B cell (primary cell): ENCODE data around the gene DCUN1D4. TPM values are rescaled to one million over a fixed set of nuclear protein-coding genes. Genes with fewer than 3 reads are reported as not detected.

Source experiments
- ATAC-seq: fragments of 200-7000 bp; cut with Tn5 transposase; one replicate; pipeline ENCODE4 v1.10.0; 2021; ENCODE audit warnings: low read depth, mild to moderate bottlenecking, moderate number of reproducible peaks, moderate library complexity
- CTCF ChIA-PET: fragments of 350-600 bp; sonication (Branson Sonifier 250); formaldehyde crosslinking; loops from one replicate; lab custom pipeline; 2021; ENCODE audit warnings: antibody characterized with exemption, inconsistent platforms; lab: Charles Lee
- POLR2A ChIA-PET: fragments of 350-600 bp; sonication (Branson Sonifier 250); formaldehyde crosslinking; loops from one replicate; lab custom pipeline; 2021; ENCODE audit warnings: antibody characterized with exemption; lab: Charles Lee
- DNase-seq: peaks from one replicate; pipeline ENCODE4 v3.0.0; 2013
- H2AFZ ChIP-seq: 2 replicates; pipeline ENCODE4 v1.6.1; 2012; ENCODE audit warnings: mild to moderate bottlenecking, low read depth, low read length; ENCODE audit not compliant: insufficient read depth, poor library complexity, severe bottlenecking
- H3K27ac ChIP-seq, 2 donors: 1 replicate in 1 of 2; 2 replicates in 1 of 2; pipeline ENCODE4 v1.5.1; 2012 to 2013; ENCODE audit warnings: low read length in 2 of 2, mild to moderate bottlenecking in 2 of 2, moderate library complexity in 1 of 2
- H3K27me3 ChIP-seq, 4 experiments: fragments of 200-600 bp in 1 of 4; sonication (generic) in 1 of 4; replicated peaks in 1 of 4; 1 replicate in 2 of 4; 2 replicates in 2 of 4; pipeline versions ENCODE4 v1.6.1 to v1.7.0; 2013 to 2016; ENCODE audit warnings: low read length in 3 of 4, mild to moderate bottlenecking in 2 of 4, mixed read lengths in 1 of 4, moderate library complexity in 1 of 4; ENCODE audit not compliant: insufficient read depth in 4 of 4, control insufficient read depth in 3 of 4; ENCODE audit errors: control extremely low read depth in 1 of 4
- H3K36me3 ChIP-seq, 2 experiments: replicated peaks in 1 of 2; 1 replicate in 1 of 2; 2 replicates in 1 of 2; pipeline versions ENCODE4 v1.6.1 to v1.7.1; 2013; ENCODE audit warnings: low read length in 1 of 2; ENCODE audit not compliant: insufficient read depth in 2 of 2, control insufficient read depth in 1 of 2; ENCODE audit errors: control extremely low read depth in 1 of 2, extremely low read depth in 1 of 2
- H3K4me1 ChIP-seq, 2 donors: fragments of 200-600 bp in 1 of 2; sonication (generic) in 1 of 2; 1 replicate in 1 of 2; 2 replicates in 1 of 2; pipeline versions ENCODE4 v1.5.1 to v1.6.1; 2013 to 2017; ENCODE audit warnings: low read length in 2 of 2; ENCODE audit not compliant: control insufficient read depth in 2 of 2, insufficient read depth in 2 of 2
- H3K4me2 ChIP-seq: replicated peaks from 2 replicates; pipeline ENCODE3; 2012; ENCODE audit warnings: mild to moderate bottlenecking, low read depth, low read length; ENCODE audit not compliant: poor library complexity, severe bottlenecking
- H3K4me3 ChIP-seq, 5 experiments: fragments of 200-600 bp in 1 of 5; sonication (generic) in 1 of 5; 1 replicate in 3 of 5; 2 replicates in 2 of 5; pipeline versions ENCODE4 v1.5.1 to v1.7.0; 2011 to 2016; ENCODE audit warnings: low read length in 4 of 5, mild to moderate bottlenecking in 4 of 5, low read depth in 2 of 5, control low read depth in 1 of 5, moderate library complexity in 1 of 5; ENCODE audit not compliant: insufficient read depth in 1 of 5; ENCODE audit errors: control extremely low read depth in 1 of 5, extremely low read depth in 1 of 5
- H3K79me2 ChIP-seq: fragments of 200-600 bp; sonication (generic); one replicate; pipeline ENCODE4 v1.6.0; 2016; ENCODE audit warnings: low read length; ENCODE audit not compliant: control insufficient read depth, insufficient read depth
- H3K9ac ChIP-seq: fragments of 200-600 bp; sonication (generic); 2 replicates; pipeline ENCODE4 v1.6.1; 2017; ENCODE audit warnings: mild to moderate bottlenecking, low read length, moderate library complexity
- H3K9me3 ChIP-seq, 3 donors: one replicate each; pipeline versions ENCODE4 v1.6.1 to v1.7.1; 2013; ENCODE audit warnings: low read length in 2 of 3; ENCODE audit not compliant: control insufficient read depth in 2 of 3, insufficient read depth in 1 of 3; ENCODE audit errors: control extremely low read depth in 1 of 3
- H4K20me1 ChIP-seq: 2 replicates; pipeline ENCODE4 v1.6.0; 2012; ENCODE audit warnings: mild to moderate bottlenecking, low read length; ENCODE audit not compliant: insufficient read depth, control insufficient read depth, poor library complexity, severe bottlenecking
- H3K27ac Mint-ChIP-seq: one replicate; pipeline ENCODE4 v1.8.0; 2021; ENCODE audit warnings: mixed read lengths
- H3K27me3 Mint-ChIP-seq: one replicate; pipeline ENCODE4 v1.8.0; 2021; ENCODE audit warnings: mixed read lengths
- H3K4me1 Mint-ChIP-seq: one replicate; pipeline ENCODE4 v1.8.0; 2021; ENCODE audit warnings: mixed read lengths
- H3K4me3 Mint-ChIP-seq: one replicate; pipeline ENCODE4 v1.8.0; 2021; ENCODE audit warnings: mixed read lengths
- H3K9me3 Mint-ChIP-seq: one replicate; pipeline ENCODE4 v1.8.0; 2022; ENCODE audit warnings: mixed read lengths; ENCODE audit not compliant: insufficient read depth
- EZH2 ChIP-seq: IDR thresholded peaks from 2 replicates; pipeline ENCODE4 v1.6.1; 2012; ENCODE audit warnings: borderline replicate concordance, low read depth, mild to moderate bottlenecking, moderate library complexity, low read length; ENCODE audit not compliant: insufficient read depth, poor library complexity, severe bottlenecking
- WGBS: methylation state at CpG from one replicate; pipeline ENCODE4 v1.1.5; 2013; ENCODE audit warnings: missing lambda C conversion rate; ENCODE audit not compliant: insufficient coverage; 5-methylcytosine and 5-hydroxymethylcytosine counted together
- intact Hi-C: fragments of 100-400 bp; cut with micrococcal nuclease; formaldehyde crosslinking; loops from one replicate; pipeline ENCODE4 v1.10.0; 2022
- polyA plus RNA-seq: library from polyadenylated mRNA; depleted of rRNA; stranded (reverse); fragments of >200 nt; gene quantifications from 2 replicates; pipeline ENCODE4 v1.2.3, GENCODE V29; 2012
- total RNA-seq, 2 donors: library from RNA; stranded (reverse); fragments of 120-200 nt in 1 of 2; gene quantifications; 1 replicate in 1 of 2; 2 replicates in 1 of 2; pipeline versions ENCODE4 v1.2.3 to v1.2.4, GENCODE V29; 2013 to 2022
- TF ChIP-seq, protein P1 (sequence below): fragments of 200-600 bp; IDR thresholded peaks from one replicate; pipeline ENCODE4 v1.8.0; 2022; ENCODE audit warnings: antibody characterized with exemption, mild to moderate bottlenecking

DCUN1D4 gene
- total and polyA plus RNA-seq, 2 donors (not counting 1 experiment from before 2014, with no cell fraction given): 15.1 to 39.7 TPM

GRCh38 chr4:51830156-51830720, 12.7 kb upstream of the DCUN1D4 start:
- WGBS: 100% methylated on average over 1 of the region's 3 CpGs
- H3K36me3 ChIP-seq: no peaks in the 10 kb centered on the region
- H3K79me2 ChIP-seq: no peaks in the 10 kb centered on the region
- Mint-ChIP-seq H3K27ac (no peak overlapping the region), H3K9me3 (no peaks in the 10 kb centered on the region), H3K4me1 (no peaks in the 10 kb centered on the region), H3K27me3 (peaks cover 44% of the 10 kb centered on the region), H3K4me3 (no peak overlapping the region)
- ChIA-PET CTCF (interaction anchor here (0.7 to 3.8 kb wide), 6 partner anchors 8 to 1152 kb away, joined by 3 to 22 read pairs (median 6); partner anchors contain the start of gene DCUN1D4), POLR2A (no interaction called here)
- H3K9me3 ChIP-seq: no peaks in the 10 kb centered on the region
- no peak overlapping the region for H3K9ac ChIP-seq
- no peak for ATAC-seq
- no peaks in the 10 kb centered on the region for H3K4me1 ChIP-seq
- H3K4me3 ChIP-seq: no peak overlapping the region
- no peak for DNase-seq
- no peaks in the 10 kb centered on the region for H4K20me1 ChIP-seq
- TF ChIP-seq, protein P1, sequence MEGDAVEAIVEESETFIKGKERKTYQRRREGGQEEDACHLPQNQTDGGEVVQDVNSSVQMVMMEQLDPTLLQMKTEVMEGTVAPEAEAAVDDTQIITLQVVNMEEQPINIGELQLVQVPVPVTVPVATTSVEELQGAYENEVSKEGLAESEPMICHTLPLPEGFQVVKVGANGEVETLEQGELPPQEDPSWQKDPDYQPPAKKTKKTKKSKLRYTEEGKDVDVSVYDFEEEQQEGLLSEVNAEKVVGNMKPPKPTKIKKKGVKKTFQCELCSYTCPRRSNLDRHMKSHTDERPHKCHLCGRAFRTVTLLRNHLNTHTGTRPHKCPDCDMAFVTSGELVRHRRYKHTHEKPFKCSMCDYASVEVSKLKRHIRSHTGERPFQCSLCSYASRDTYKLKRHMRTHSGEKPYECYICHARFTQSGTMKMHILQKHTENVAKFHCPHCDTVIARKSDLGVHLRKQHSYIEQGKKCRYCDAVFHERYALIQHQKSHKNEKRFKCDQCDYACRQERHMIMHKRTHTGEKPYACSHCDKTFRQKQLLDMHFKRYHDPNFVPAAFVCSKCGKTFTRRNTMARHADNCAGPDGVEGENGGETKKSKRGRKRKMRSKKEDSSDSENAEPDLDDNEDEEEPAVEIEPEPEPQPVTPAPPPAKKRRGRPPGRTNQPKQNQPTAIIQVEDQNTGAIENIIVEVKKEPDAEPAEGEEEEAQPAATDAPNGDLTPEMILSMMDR: no peak
- TF ChIP-seq EZH2: no peak
- H2AFZ ChIP-seq: no peak overlapping the region
- intact Hi-C loops: loop anchor here (2.0 kb wide), 1 partner anchor 65 kb away; no protein-coding TSS in a partner anchor
- H3K27ac ChIP-seq: no peak overlapping the region
- no peak overlapping the region for H3K4me2 ChIP-seq
- peaks cover 0 to 7% (median 0%) of the 10 kb centered on the region in 4 experiments for H3K27me3 ChIP-seq

- intact Hi-C loops: loop anchor here (2.0 kb wide), 1 partner anchor 64 kb away; no protein-coding TSS in a partner anchor
- Mint-ChIP-seq H3K9me3 (no peaks in the 10 kb centered on the region), H3K27ac (no peak overlapping the region), H3K27me3 (peaks cover 48% of the 10 kb centered on the region), H3K4me1 (no peaks in the 10 kb centered on the region), H3K4me3 (no peak overlapping the region)
- Histone ChIP-seq H3K9me3 (no peaks in the 10 kb centered on the region), H3K36me3 (no peaks in the 10 kb centered on the region), H3K27ac (no peak overlapping the region), H3K27me3 (peaks cover 0 to 7% (median 0%) of the 10 kb centered on the region in 4 experiments), H3K4me3 (no peak overlapping the region), H3K4me1 (no peaks in the 10 kb centered on the region), H3K79me2 (no peaks in the 10 kb centered on the region), H4K20me1 (no peaks in the 10 kb centered on the region), H3K9ac (no peak overlapping the region), H3K4me2 (no peak overlapping the region), H2AFZ (no peak overlapping the region)
- ChIA-PET POLR2A (no interaction called here), CTCF (interaction anchor here (0.7 to 3.8 kb wide), 9 partner anchors 9 to 1151 kb away, joined by 3 to 22 read pairs (median 8); partner anchors contain the start of gene DCUN1D4)
- TF ChIP-seq, protein P1: peak; percentile 69
- TF ChIP-seq EZH2: no peak
- WGBS: 31% methylated on average over 2 of the region's 3 CpGs
- ATAC-seq: peak; percentile 49
- DNase-seq: peak; percentile 61
Observed at GRCh38 chr4:51831133-51831532, 11.8 kb upstream of the DCUN1D4 start.
